Measurements from ENCODE around the gene C2orf15.
"Not testable (repeated sequence)": the region's sequence is repeated elsewhere in the genome, so short reads cannot be mapped to it uniquely, and the experiment has no call there.

The C2orf15 gene

DNA sequence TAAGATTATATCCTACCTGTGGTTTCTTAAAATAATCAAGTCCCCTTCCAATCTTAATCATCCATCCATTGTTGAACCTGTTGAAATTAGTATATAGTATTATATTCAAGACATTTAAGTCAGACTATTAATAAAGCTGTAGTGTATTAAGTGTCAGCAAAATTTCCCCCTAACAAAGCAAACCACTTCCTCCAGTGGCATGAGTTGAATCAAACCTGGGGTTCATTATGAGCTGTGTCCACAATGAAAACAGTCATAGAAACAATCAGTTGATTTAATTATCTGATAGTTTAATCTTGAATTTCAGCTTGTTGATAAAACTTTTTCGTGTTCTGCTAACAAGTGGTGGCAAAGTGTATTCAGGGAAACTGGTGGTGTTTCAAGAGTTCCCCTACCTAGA is 28.0 kb downstream of the C2orf15 start:
- no peak for FAIRE-seq

DNA sequence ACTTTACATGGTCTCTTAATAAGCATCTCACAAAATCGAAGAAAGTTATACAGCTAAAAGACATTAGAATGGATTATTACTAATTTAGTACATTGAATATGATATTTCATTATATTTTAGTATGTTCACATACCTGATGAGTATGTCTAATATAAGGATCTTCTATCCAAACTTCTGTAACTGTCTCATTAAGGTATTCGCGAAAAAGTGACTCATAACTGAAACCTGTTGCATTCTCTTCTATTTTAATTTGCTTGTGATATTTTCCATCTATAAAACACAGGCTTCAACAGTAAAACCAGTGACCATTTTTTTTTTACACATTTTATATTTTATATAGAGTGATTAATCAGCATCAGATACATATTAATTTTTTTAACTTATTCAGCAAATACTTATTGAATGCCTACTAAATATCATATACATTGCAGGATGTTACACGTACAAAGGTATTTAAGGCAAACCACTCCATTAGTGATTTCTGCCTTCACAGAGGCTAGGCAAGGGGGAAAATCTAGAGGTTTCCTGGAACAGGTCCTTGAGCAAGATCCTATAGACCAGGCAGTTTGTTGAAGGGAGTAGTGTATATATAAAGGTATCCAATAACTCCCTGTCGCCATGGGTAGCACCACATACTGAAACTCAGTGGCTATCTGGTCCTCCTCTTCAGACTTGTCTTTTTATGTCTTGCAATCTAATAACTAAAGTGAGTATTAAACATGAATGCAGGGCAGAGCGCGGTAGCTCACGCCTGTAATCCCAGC is 30.1 kb downstream of the C2orf15 start:
- peak; percentile 3 for FAIRE-seq

GRCh38 chr2:99180755-99181623 is 39.5 kb downstream of the C2orf15 start, which contains the start of the genes MITD1 and MRPL30:
Gene MITD1 (minus strand): TSS chr2:99181058. CDS start chr2:99180981, 77 bp downstream.
Gene MRPL30 (plus strand): TSS chr2:99181184. CDS start chr2:99186204, 5,020 bp downstream.
- FAIRE-seq, result no peak

DNA sequence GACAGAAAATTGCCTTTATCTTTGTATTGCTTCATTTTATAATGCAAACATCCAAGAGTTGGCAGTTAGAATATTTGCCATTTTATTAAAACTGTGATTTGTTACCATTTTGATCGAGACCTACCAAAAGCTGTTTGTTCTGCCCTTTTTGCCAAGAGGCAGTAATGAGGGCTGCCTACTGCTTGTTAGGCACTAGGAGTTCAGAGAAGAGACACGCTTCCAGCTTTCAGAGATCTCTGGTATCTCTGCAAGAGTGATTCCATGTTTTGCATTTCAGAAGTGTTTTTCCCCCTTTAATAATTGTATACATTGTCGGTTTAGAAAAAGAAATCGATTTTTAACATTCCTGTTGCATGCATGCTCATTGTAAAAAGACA is 40.1 kb downstream of the C2orf15 start:
- no peak for FAIRE-seq

DNA sequence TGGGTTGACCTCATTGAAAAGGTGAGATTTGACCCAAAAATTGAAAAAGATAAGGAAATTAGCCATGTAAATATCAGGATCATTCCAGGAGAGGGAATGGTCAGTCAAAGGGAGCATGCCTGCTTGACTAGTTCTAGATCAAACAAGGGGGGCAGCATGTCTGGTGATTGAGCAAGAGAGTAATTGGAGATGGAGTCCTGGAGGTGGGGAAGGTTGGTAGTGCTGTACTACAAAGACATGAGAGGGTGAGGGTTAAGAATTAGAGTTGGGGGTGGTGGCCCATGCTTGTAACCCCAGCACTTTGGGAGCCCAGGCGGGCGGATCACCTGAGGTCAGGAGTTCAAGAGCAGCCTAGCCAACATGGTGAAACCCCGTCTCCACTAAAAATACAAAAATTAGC is 41.5 kb downstream of the C2orf15 start:
- FAIRE-seq, result no peak

DNA sequence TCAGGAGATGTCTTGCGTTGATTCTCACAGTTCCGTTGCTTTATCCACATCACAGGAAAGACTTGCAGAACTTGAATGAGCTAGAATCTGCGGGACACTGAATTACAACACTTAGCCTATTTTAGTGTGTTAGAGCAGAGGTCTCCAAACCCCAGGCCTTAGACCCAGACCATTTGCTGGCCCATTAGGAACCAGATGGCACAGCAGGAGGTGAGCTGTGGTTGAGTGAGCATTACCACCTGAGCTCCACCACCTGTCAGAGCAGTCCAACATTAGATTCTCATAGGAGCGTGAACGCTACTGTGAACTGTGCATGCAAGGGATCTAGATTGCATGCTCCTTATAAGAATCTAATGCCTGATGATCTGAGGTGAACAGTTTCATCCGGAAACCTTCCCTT is 43.3 kb downstream of the C2orf15 start:
- no peak for FAIRE-seq

DNA sequence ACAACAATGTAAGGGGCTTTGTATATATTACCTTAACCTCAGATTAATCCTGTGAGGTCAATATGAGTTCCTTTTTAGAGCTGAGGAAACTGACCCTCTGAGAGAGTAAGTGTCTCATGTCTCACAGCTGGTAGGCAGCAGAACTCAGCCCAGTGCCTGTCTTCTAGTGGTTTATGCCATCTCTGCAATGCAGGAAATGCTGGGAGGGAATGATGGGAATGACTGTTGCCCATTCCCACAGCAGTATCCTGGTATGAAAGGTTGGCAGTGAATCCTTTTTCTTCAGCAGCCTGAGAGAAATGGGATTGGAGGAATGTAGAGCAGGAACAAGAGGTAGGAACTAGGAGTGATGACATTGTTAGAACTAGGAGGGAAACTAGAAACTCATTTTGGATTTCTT is 45.5 kb downstream of the C2orf15 start:
- no peak for FAIRE-seq

DNA sequence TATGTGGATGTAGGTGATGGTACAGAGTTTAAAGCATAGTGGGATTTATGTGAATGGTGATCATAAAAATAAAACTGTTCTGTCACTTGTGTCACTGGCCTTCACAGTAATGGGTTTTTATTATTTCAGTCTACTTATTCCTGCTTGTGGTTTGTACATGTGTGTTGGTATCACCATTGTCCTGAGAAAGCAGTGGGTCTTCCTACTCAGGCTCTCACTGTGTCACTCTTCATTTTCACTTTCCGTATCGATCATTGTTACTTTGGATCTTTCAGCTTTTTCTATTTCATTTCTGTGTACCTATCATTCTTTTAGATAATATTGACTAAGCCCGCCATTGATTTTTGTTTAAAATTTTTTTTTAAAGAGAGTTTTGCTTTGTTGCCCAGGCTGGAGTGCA is 46.9 kb downstream of the C2orf15 start:
- no peak for FAIRE-seq

DNA sequence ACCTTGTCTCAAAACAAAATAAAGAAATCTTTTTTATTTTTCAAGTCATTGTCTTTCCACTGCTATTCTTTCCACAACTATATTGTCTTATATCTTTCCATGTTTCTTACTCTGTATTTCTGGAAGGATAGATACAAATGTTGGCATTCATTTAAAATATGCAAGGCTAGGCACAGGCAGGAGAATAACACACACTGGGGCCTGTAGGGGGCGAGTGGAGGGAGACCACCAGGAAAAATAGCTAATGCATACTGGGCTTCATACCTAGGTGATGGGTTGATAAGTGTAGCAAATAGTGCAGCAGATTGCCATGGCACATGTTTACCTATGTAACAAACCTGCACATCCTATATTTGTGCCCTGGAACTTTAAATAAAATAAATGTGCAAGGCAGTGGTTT is 49.0 kb downstream of the C2orf15 start:
- FAIRE-seq, result no peak

DNA sequence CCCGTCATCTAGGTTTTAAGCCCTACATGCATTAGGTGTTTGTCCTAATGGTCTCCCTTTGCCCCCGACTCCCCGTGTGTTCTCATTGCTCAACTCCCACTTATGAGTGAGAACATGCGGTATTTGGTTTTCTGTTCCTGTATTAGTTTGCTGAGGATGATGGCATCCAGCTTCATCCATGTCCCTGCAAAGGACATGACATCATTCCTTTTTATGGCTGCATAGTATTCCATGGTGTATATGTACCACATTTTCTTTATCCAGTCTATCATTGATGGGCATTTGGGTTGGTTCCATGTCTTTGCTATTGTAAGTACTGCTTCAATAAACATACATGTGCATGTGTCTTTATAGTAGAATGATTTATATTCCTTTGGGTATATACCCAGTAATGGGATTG is 50.9 kb downstream of the C2orf15 start:
- FAIRE-seq, result not testable (repeated sequence)

DNA sequence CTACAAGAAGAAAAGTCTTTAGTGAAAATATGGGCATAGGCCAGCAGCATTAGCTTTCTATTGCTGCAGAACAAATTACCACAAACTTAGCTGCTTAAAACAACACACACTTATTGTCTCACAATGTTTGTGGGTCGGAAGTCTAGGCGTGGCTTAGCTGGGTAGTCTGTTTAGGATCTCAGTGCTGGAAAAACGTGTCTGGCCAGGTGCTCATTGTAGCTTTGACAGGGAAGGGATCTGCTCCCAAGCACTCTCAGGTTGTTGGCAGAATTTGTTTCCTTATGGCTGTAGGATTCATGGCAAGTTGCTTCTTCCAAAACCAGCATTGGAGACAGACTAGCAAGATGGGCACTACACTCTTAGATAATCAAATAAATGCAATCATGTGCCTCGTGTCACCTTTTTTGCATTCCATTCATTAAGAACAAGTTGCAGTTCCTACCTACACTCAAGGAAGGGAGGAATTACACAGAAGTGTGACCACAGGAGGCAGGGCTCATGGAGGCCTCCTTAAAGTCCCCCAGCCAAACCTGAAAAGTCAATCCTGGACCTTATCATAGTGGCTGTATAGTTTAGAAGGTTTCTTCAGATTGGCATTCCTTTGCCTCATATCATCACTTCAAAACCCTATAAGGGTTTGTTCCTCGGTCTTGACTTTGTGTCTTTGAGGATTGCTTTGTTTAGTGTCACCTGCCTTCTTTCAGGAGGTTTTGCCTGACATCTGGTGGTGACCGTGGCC is 56.8 kb downstream of the C2orf15 start:
- no peak for FAIRE-seq

DNA sequence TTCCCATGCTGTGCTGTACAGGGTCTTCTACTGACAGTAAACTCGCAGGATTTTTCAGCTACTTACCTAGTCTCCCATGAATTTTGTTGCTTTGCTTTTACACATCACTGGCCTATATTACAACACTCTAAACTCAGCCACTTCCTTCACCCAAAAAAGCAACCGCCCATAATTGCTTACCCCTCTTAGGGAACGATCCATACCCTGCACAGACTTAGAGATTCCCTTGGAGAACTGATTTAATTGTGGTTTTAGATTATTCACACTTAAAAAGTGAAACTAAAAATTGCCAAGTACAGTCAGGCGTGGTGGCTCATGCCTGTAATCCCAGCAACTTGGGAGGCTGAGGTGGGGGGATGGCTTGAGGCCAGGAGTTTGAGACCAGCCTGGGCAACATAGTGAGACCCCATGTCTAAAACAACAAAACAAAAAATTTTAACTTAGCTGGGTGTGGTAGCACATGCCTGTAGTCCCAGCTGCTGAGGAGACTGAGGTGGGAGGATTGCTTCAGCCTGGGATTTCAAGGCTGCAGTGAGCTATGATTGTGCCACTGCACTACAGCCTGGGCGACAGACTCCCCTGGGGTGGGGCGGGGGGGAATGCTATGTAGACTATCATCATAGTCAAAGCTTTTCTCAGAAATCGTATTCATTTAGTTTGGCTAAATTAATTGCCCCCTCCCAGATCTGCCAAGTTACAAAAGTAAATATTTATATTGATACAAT is 58.7 kb downstream of the C2orf15 start:
- no peak for FAIRE-seq
